Neural crest cell (in vitro differentiated cells): Measurements from ENCODE around the gene GLS. TPM values are rescaled to one million over a fixed set of nuclear protein-coding genes. Genes with fewer than 3 reads are reported as not detected.
A peak's percentile ranks its signal among the peaks of the same experiment; 100 is the strongest.

Experiments used
- DNase-seq: peaks from one replicate; pipeline ENCODE4 v3.0.0; 2021; ENCODE audit warnings: low read depth, mixed read lengths, low spot score
- H3K27ac Mint-ChIP-seq: one replicate; pipeline ENCODE4 v1.8.0; 2021; ENCODE audit warnings: mild to moderate bottlenecking, mixed read lengths; ENCODE audit not compliant: unreplicated experiment
- H3K27me3 Mint-ChIP-seq: 2 replicates; pipeline ENCODE4 v1.8.0; 2021; ENCODE audit warnings: low read depth, mild to moderate bottlenecking, mixed read lengths
- H3K36me3 Mint-ChIP-seq: 2 replicates; pipeline ENCODE4 v1.8.0; 2021; ENCODE audit warnings: low read depth, mild to moderate bottlenecking, mixed read lengths
- H3K4me1 Mint-ChIP-seq: 2 replicates; pipeline ENCODE4 v1.8.0; 2021; ENCODE audit warnings: mixed read lengths
- H3K4me3 Mint-ChIP-seq: one replicate; pipeline ENCODE4 v1.8.0; 2021; ENCODE audit warnings: mild to moderate bottlenecking, mixed read lengths
- H3K9me3 Mint-ChIP-seq: 2 replicates; pipeline ENCODE4 v1.8.0; 2021; ENCODE audit warnings: mixed read lengths
- CTCF ChIP-seq: fragments of 200-600 bp; sonication (generic); conservative IDR thresholded peaks from 2 replicates; pipeline ENCODE4 v1.5.0; 2021; ENCODE audit warnings: antibody characterized with exemption, mild to moderate bottlenecking
- total RNA-seq: library from RNA; stranded (reverse); gene quantifications from 2 replicates; pipeline ENCODE4 v1.2.1, GENCODE V29; 2021

GLS gene
- total RNA-seq, 1 donor from 2014 or later, result 85.6 TPM

GRCh38 chr2:191008286-191008685 is 127.7 kb downstream of the GLS start:
- peaks cover 18% of the 10 kb centered on the region for H3K36me3 Mint-ChIP-seq
- no peak for TF ChIP-seq CTCF
- H3K4me3 Mint-ChIP-seq, result no peak overlapping the region
- no peak for DNase-seq
- no peaks in the 10 kb centered on the region for H3K9me3 Mint-ChIP-seq
- no peak overlapping the region for H3K27ac Mint-ChIP-seq
- H3K27me3 Mint-ChIP-seq, result no peaks in the 10 kb centered on the region
- H3K4me1 Mint-ChIP-seq, result no peaks in the 10 kb centered on the region

- no peak for TF ChIP-seq CTCF
- Mint-ChIP-seq H3K4me1 (no peaks in the 10 kb centered on the region), H3K4me3 (no peak overlapping the region), H3K27ac (no peak overlapping the region), H3K9me3 (no peaks in the 10 kb centered on the region), H3K27me3 (no peaks in the 10 kb centered on the region), H3K36me3 (peaks cover 8% of the 10 kb centered on the region)
- no peak for DNase-seq
Observed at GRCh38 chr2:191009541-191010374, 129.1 kb downstream of the GLS start.

- Mint-ChIP-seq H3K9me3 (no peaks in the 10 kb centered on the region), H3K4me1 (no peaks in the 10 kb centered on the region), H3K36me3 (peaks cover 4% of the 10 kb centered on the region), H3K4me3 (peak overlapping the region; percentile 28), H3K27me3 (peaks cover 7% of the 10 kb centered on the region), H3K27ac (no peak overlapping the region)
- no peak for DNase-seq
- TF ChIP-seq CTCF, result no peak
Observed at GRCh38 chr2:191010887-191011885, 130.6 kb downstream of the GLS start.

- Mint-ChIP-seq H3K9me3 (no peaks in the 10 kb centered on the region), H3K36me3 (no peaks in the 10 kb centered on the region), H3K4me1 (no peaks in the 10 kb centered on the region), H3K27me3 (peaks cover 15% of the 10 kb centered on the region), H3K27ac (no peak overlapping the region), H3K4me3 (no peak overlapping the region)
- TF ChIP-seq CTCF, result no peak
- DNase-seq, result no peak
Observed at GRCh38 chr2:191012346-191012745, 131.7 kb downstream of the GLS start.

GRCh38 chr2:191012845-191013681 is 132.4 kb downstream of the GLS start:
- Mint-ChIP-seq H3K27ac (no peak overlapping the region), H3K4me1 (no peaks in the 10 kb centered on the region), H3K36me3 (no peaks in the 10 kb centered on the region), H3K4me3 (no peak overlapping the region), H3K27me3 (peaks cover 16% of the 10 kb centered on the region), H3K9me3 (no peaks in the 10 kb centered on the region)
- TF ChIP-seq CTCF, result no peak
- no peak for DNase-seq
